Astrocyte (in vitro differentiated cells and primary cell): ENCODE data around the gene GALNT2.

Experiments used
- EZH2 ChIP-seq: IDR thresholded peaks from 2 replicates; pipeline ENCODE4 v1.6.1; 2012; ENCODE audit warnings: mild to moderate bottlenecking, low read length, inconsistent platforms; ENCODE audit not compliant: insufficient read depth
- TF ChIP-seq, protein P1 (sequence below): IDR thresholded peaks from 2 replicates; pipeline ENCODE4 v1.5.1; 2011; ENCODE audit warnings: low read depth, mild to moderate bottlenecking, inconsistent platforms, low read length, moderate library complexity; ENCODE audit not compliant: insufficient read depth

DNA sequence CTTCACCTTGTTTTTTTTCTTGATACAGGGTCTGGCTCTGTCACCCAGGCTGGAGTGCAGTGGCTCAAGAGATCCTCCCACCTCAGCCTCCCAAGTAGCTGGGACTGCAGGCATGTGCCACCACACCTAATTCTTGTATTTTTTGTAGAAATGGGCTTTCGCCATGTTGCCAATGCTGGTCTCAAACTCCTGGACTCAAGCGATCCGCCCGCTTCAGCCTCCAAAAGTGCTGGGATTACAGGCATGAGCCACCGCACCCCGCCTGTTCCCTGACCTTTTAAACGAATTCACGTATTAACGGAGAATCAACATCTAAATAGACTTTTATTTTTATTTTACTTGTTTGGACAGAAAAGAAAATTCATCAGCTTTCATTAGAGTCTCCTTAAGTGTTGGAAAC, 254.3 kb downstream of the GALNT2 start:
- TF ChIP-seq, protein P1, sequence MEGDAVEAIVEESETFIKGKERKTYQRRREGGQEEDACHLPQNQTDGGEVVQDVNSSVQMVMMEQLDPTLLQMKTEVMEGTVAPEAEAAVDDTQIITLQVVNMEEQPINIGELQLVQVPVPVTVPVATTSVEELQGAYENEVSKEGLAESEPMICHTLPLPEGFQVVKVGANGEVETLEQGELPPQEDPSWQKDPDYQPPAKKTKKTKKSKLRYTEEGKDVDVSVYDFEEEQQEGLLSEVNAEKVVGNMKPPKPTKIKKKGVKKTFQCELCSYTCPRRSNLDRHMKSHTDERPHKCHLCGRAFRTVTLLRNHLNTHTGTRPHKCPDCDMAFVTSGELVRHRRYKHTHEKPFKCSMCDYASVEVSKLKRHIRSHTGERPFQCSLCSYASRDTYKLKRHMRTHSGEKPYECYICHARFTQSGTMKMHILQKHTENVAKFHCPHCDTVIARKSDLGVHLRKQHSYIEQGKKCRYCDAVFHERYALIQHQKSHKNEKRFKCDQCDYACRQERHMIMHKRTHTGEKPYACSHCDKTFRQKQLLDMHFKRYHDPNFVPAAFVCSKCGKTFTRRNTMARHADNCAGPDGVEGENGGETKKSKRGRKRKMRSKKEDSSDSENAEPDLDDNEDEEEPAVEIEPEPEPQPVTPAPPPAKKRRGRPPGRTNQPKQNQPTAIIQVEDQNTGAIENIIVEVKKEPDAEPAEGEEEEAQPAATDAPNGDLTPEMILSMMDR = no peak
- no peak for TF ChIP-seq EZH2
